IPS-20b (cell line): ENCODE measurements around the gene OR2A5.
"Not testable (repeated sequence)": the region's sequence is repeated elsewhere in the genome, so short reads cannot be mapped to it uniquely, and the experiment has no call there.

Experiments used
- H3K27ac ChIP-seq: one replicate; pipeline ENCODE4 v1.5.1; 2013; ENCODE audit warnings: low read length
- H3K27me3 ChIP-seq: 2 replicates; pipeline ENCODE4 v1.6.1; 2013; ENCODE audit warnings: mild to moderate bottlenecking, low read length, inconsistent platforms; ENCODE audit not compliant: insufficient read depth
- H3K36me3 ChIP-seq: 2 replicates; pipeline ENCODE4 v1.6.1; 2013; ENCODE audit warnings: low read depth, mild to moderate bottlenecking, inconsistent platforms, low read length, moderate library complexity; ENCODE audit not compliant: insufficient read depth
- H3K4me1 ChIP-seq: 2 replicates; pipeline ENCODE4 v1.6.1; 2013; ENCODE audit warnings: mild to moderate bottlenecking, control low read depth, inconsistent platforms, low read length, moderate library complexity; ENCODE audit not compliant: insufficient read depth
- H3K4me3 ChIP-seq: 2 replicates; pipeline ENCODE4 v1.5.1; 2013; ENCODE audit warnings: mild to moderate bottlenecking, low read length, inconsistent platforms
- H3K9ac ChIP-seq: 2 replicates; pipeline ENCODE4 v1.6.1; 2013; ENCODE audit warnings: low read depth, mild to moderate bottlenecking, inconsistent platforms, low read length, moderate library complexity
- H3K9me3 ChIP-seq: 2 replicates; pipeline ENCODE4 v1.6.1; 2013; ENCODE audit warnings: mild to moderate bottlenecking, low read depth, low read length, inconsistent platforms; ENCODE audit not compliant: insufficient read depth

The OR2A5 gene

GRCh38 chr7:144036302-144036885, 12.4 kb upstream of the OR2A5 start:
- no peak overlapping the region for H3K4me3 ChIP-seq

GRCh38 chr7:144037414-144038035, 11.2 kb upstream of the OR2A5 start:
- Histone ChIP-seq H3K4me1 (no peaks in the 10 kb centered on the region), H3K27me3 (no peaks in the 10 kb centered on the region), H3K9ac (no peak overlapping the region), H3K27ac (no peak overlapping the region), H3K36me3 (no peaks in the 10 kb centered on the region), H3K9me3 (no peaks in the 10 kb centered on the region), H3K4me3 (no peak overlapping the region)

More at GRCh38 chr7:144036302-144036885, 12.4 kb upstream of the OR2A5 start:
- Histone ChIP-seq H3K27me3 (no peaks in the 10 kb centered on the region), H3K4me1 (no peaks in the 10 kb centered on the region), H3K9me3 (no peaks in the 10 kb centered on the region), H3K36me3 (no peaks in the 10 kb centered on the region), H3K9ac (no peak overlapping the region), H3K27ac (no peak overlapping the region)

GRCh38 chr7:144038887-144039286, 9.9 kb upstream of the OR2A5 start:
- Histone ChIP-seq H3K4me1 (no peaks in the 10 kb centered on the region), H3K27ac (no peak overlapping the region), H3K9me3 (no peaks in the 10 kb centered on the region), H3K27me3 (no peaks in the 10 kb centered on the region), H3K36me3 (no peaks in the 10 kb centered on the region), H3K9ac (no peak overlapping the region), H3K4me3 (no peak overlapping the region)

- no peaks in the 10 kb centered on the region for H3K4me1 ChIP-seq
- no peaks in the 10 kb centered on the region for H3K36me3 ChIP-seq
- no peak overlapping the region for H3K4me3 ChIP-seq
- H3K9ac ChIP-seq: no peak overlapping the region
- no peak overlapping the region for H3K27ac ChIP-seq
- no peaks in the 10 kb centered on the region for H3K27me3 ChIP-seq
- H3K9me3 ChIP-seq: no peaks in the 10 kb centered on the region
Measured at GRCh38 chr7:144049491-144049890, 743 bp downstream of the OR2A5 start.

GRCh38 chr7:144050093-144050492, 1.3 kb downstream of the OR2A5 start:
- Histone ChIP-seq H3K9me3 (no peaks in the 10 kb centered on the region), H3K36me3 (no peaks in the 10 kb centered on the region), H3K27me3 (no peaks in the 10 kb centered on the region), H3K4me1 (no peaks in the 10 kb centered on the region), H3K4me3 (no peak overlapping the region), H3K9ac (no peak overlapping the region), H3K27ac (no peak overlapping the region)

GRCh38 chr7:144050884-144051283, 2.1 kb downstream of the OR2A5 start:
- H3K9ac ChIP-seq, H3K27me3 ChIP-seq, H3K9me3 ChIP-seq, H3K4me1 ChIP-seq, H3K36me3 ChIP-seq, H3K27ac ChIP-seq, H3K4me3 ChIP-seq: not testable (repeated sequence)

- no peaks in the 10 kb centered on the region for H3K4me1 ChIP-seq
- no peak overlapping the region for H3K4me3 ChIP-seq
- no peaks in the 10 kb centered on the region for H3K36me3 ChIP-seq
- H3K9ac ChIP-seq: no peak overlapping the region
- H3K9me3 ChIP-seq: no peaks in the 10 kb centered on the region
- H3K27me3 ChIP-seq: no peaks in the 10 kb centered on the region
- H3K27ac ChIP-seq: no peak overlapping the region
Measured at GRCh38 chr7:144057954-144058353, 9.2 kb downstream of the OR2A5 start.

- H3K27me3 ChIP-seq: no peaks in the 10 kb centered on the region
- H3K9ac ChIP-seq: no peak overlapping the region
- H3K36me3 ChIP-seq: no peaks in the 10 kb centered on the region
- H3K4me1 ChIP-seq: no peaks in the 10 kb centered on the region
- H3K9me3 ChIP-seq: no peaks in the 10 kb centered on the region; the same call in 1 of the 2 replicates
- H3K4me3 ChIP-seq: no peak overlapping the region
- H3K27ac ChIP-seq: no peak overlapping the region
Measured at GRCh38 chr7:144063710-144064109, 15.0 kb downstream of the OR2A5 start.

- Histone ChIP-seq H3K27ac (no peak within 1 kb of the TSS), H3K9me3 (no peaks in the 10 kb centered on the region; the same call in 1 of the 2 replicates), H3K4me3 (no peak within 1 kb of the TSS), H3K9ac (no peak within 1 kb of the TSS), H3K4me1 (no peaks in the 10 kb centered on the region), H3K36me3 (no peaks in the 10 kb centered on the region), H3K27me3 (no peaks in the 10 kb centered on the region)
Measured at GRCh38 chr7:144069511-144069910, 20.8 kb downstream of the OR2A5 start, which contains the start of gene OR2A25. Gene OR2A25 (plus strand): TSS chr7:144069811. CDS start chr7:144074220, 4,409 bp downstream.

GRCh38 chr7:144069953-144070352, 21.2 kb downstream of the OR2A5 start:
- Histone ChIP-seq H3K27me3 (no peaks in the 10 kb centered on the region), H3K4me1 (no peaks in the 10 kb centered on the region), H3K9ac (no peak overlapping the region), H3K27ac (no peak overlapping the region), H3K36me3 (no peaks in the 10 kb centered on the region), H3K9me3 (no peaks in the 10 kb centered on the region; the same call in 1 of the 2 replicates), H3K4me3 (no peak overlapping the region)

- no peak overlapping the region for H3K9ac ChIP-seq
- H3K4me3 ChIP-seq: no peak overlapping the region
- no peak overlapping the region for H3K27ac ChIP-seq
- no peaks in the 10 kb centered on the region for H3K4me1 ChIP-seq
- H3K27me3 ChIP-seq: no peaks in the 10 kb centered on the region
- H3K36me3 ChIP-seq: no peaks in the 10 kb centered on the region
- no peaks in the 10 kb centered on the region for H3K9me3 ChIP-seq
Measured at GRCh38 chr7:144074374-144074773, 25.6 kb downstream of the OR2A5 start.

- Histone ChIP-seq H3K27ac (no peak within 1 kb of the TSS), H3K4me3 (no peak within 1 kb of the TSS), H3K36me3 (no peaks in the 10 kb centered on the region), H3K9ac (no peak within 1 kb of the TSS), H3K9me3 (no peaks in the 10 kb centered on the region), H3K4me1 (no peaks in the 10 kb centered on the region), H3K27me3 (no peaks in the 10 kb centered on the region)
Measured at GRCh38 chr7:144085978-144086377, 37.2 kb downstream of the OR2A5 start, which contains the start of gene OR2A12. Gene OR2A12 (plus strand): TSS chr7:144086278. CDS start chr7:144095108, 8,830 bp downstream.
